Neural progenitor cell (in vitro differentiated cells): ENCODE measurements around the gene RPTN. TPM values are rescaled to one million over a fixed set of nuclear protein-coding genes. Genes with fewer than 3 reads are reported as not detected.
A peak's percentile ranks its signal among the peaks of the same experiment; 100 is the strongest.

Experiments used
- DNase-seq: peaks from one replicate; pipeline ENCODE4 v3.0.0-alpha.2; 2016; ENCODE audit warnings: low spot score
- H2AFZ ChIP-seq: fragments of 200-600 bp; sonication (generic); replicated peaks from 2 replicates; pipeline ENCODE4 v1.6.1; 2016; ENCODE audit warnings: antibody characterized with exemption
- H3F3A ChIP-seq: fragments of 200-600 bp; sonication (generic); 2 replicates; pipeline ENCODE4 v1.6.1; 2016; ENCODE audit warnings: antibody characterized with exemption, low read depth
- H3K27ac ChIP-seq: fragments of 200-600 bp; sonication (generic); 2 replicates; pipeline ENCODE4 v1.5.1; 2016; ENCODE audit warnings: mild to moderate bottlenecking
- H3K27me3 ChIP-seq: fragments of 200-600 bp; sonication (generic); 2 replicates; pipeline ENCODE4 v1.6.1; 2016; ENCODE audit warnings: mild to moderate bottlenecking, moderate library complexity
- H3K36me3 ChIP-seq: fragments of 200-600 bp; sonication (generic); 2 replicates; pipeline ENCODE4 v1.5.1; 2016
- H3K4me1 ChIP-seq: fragments of 200-600 bp; sonication (generic); 2 replicates; pipeline ENCODE4 v1.6.1; 2016; ENCODE audit warnings: mixed run types
- H3K4me2 ChIP-seq: fragments of 200-600 bp; sonication (generic); 2 replicates; pipeline ENCODE4 v1.6.1; 2016
- H3K4me3 ChIP-seq: fragments of 200-600 bp; sonication (generic); 2 replicates; pipeline ENCODE4 v1.5.1; 2016
- H3K79me2 ChIP-seq: fragments of 200-600 bp; sonication (generic); 2 replicates; pipeline ENCODE4 v1.6.1; 2016; ENCODE audit warnings: low read depth
- H3K9ac ChIP-seq: fragments of 200-600 bp; sonication (generic); 2 replicates; pipeline ENCODE4 v1.6.1; 2016
- H3K9me3 ChIP-seq: fragments of 200-600 bp; sonication (generic); 2 replicates; pipeline ENCODE4 v1.5.1; 2016; ENCODE audit warnings: low read depth
- H4K20me1 ChIP-seq: fragments of 200-600 bp; sonication (generic); 2 replicates; pipeline ENCODE4 v1.6.1; 2016; ENCODE audit warnings: low read depth
- H3K27ac Mint-ChIP-seq: 3 replicates; pipeline ENCODE4 v1.8.0; 2021; ENCODE audit warnings: mixed read lengths
- H3K27me3 Mint-ChIP-seq: 2 replicates; pipeline ENCODE4 v1.8.0; 2022; ENCODE audit warnings: low read depth, mild to moderate bottlenecking, inconsistent platforms, moderate library complexity, mixed read lengths; ENCODE audit not compliant: insufficient read depth
- H3K36me3 Mint-ChIP-seq: 3 replicates; pipeline ENCODE4 v1.8.0; 2021; ENCODE audit warnings: mixed read lengths
- H3K4me1 Mint-ChIP-seq: 3 replicates; pipeline ENCODE4 v1.8.0; 2021; ENCODE audit warnings: mixed read lengths
- H3K4me3 Mint-ChIP-seq: 3 replicates; pipeline ENCODE4 v1.8.0; 2021; ENCODE audit warnings: mild to moderate bottlenecking, moderate library complexity, mixed read lengths
- H3K9me3 Mint-ChIP-seq: 3 replicates; pipeline ENCODE4 v1.8.0; 2020; ENCODE audit warnings: mixed read lengths
- EZH2 ChIP-seq: fragments of 200-600 bp; sonication (generic); IDR thresholded peaks from 2 replicates; pipeline ENCODE4 v1.6.1; 2017; ENCODE audit warnings: antibody characterized with exemption, mild to moderate bottlenecking, moderate library complexity
- EZH2phosphoT487 ChIP-seq: fragments of 200-600 bp; sonication (generic); IDR thresholded peaks from 2 replicates; pipeline ENCODE4 v1.6.1; 2017; ENCODE audit warnings: antibody characterized with exemption
- total RNA-seq: library from RNA; depleted of rRNA; stranded (reverse); fragments of >200 nt; gene quantifications from 2 replicates; pipeline ENCODE4 v1.2.3, GENCODE V29; 2015; ENCODE audit warnings: low replicate concordance
- TF ChIP-seq, protein P1 (sequence below): fragments of 200-600 bp; sonication (generic); IDR thresholded peaks from 2 replicates; pipeline ENCODE4 v1.5.1; 2017; ENCODE audit warnings: antibody characterized with exemption, mild to moderate bottlenecking

RPTN gene
- total RNA-seq, 1 donor from 2014 or later, result not detected

- no peak overlapping the region for H3K4me2 ChIP-seq
- no peak overlapping the region for H3K4me3 ChIP-seq
- peaks cover 2% of the 10 kb centered on the region for H3K9me3 Mint-ChIP-seq
- H3K9me3 ChIP-seq, result no peaks in the 10 kb centered on the region
- H3K27ac Mint-ChIP-seq, result no peak overlapping the region
- no peak overlapping the region for H3K9ac ChIP-seq
- no peaks in the 10 kb centered on the region for H4K20me1 ChIP-seq
- H3K4me1 Mint-ChIP-seq, result no peaks in the 10 kb centered on the region
- TF ChIP-seq EZH2 (peak; percentile 80), EZH2phosphoT487 (peak; percentile 72)
- TF ChIP-seq, protein P1, sequence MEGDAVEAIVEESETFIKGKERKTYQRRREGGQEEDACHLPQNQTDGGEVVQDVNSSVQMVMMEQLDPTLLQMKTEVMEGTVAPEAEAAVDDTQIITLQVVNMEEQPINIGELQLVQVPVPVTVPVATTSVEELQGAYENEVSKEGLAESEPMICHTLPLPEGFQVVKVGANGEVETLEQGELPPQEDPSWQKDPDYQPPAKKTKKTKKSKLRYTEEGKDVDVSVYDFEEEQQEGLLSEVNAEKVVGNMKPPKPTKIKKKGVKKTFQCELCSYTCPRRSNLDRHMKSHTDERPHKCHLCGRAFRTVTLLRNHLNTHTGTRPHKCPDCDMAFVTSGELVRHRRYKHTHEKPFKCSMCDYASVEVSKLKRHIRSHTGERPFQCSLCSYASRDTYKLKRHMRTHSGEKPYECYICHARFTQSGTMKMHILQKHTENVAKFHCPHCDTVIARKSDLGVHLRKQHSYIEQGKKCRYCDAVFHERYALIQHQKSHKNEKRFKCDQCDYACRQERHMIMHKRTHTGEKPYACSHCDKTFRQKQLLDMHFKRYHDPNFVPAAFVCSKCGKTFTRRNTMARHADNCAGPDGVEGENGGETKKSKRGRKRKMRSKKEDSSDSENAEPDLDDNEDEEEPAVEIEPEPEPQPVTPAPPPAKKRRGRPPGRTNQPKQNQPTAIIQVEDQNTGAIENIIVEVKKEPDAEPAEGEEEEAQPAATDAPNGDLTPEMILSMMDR, result no peak
- no peaks in the 10 kb centered on the region for H3K4me1 ChIP-seq
- H3K4me3 Mint-ChIP-seq, result no peak overlapping the region
- H3K27ac ChIP-seq, result no peak overlapping the region
- peaks cover 14% of the 10 kb centered on the region for H3F3A ChIP-seq
- no peaks in the 10 kb centered on the region for H3K36me3 Mint-ChIP-seq
- H3K79me2 ChIP-seq, result no peaks in the 10 kb centered on the region
- no peaks in the 10 kb centered on the region for H3K36me3 ChIP-seq
- H3K27me3 Mint-ChIP-seq, result peaks cover 5% of the 10 kb centered on the region
- peak; percentile 4 for DNase-seq
- H2AFZ ChIP-seq, result no peak overlapping the region
- H3K27me3 ChIP-seq, result peaks cover 94% of the 10 kb centered on the region
Observed at GRCh38 chr1:152107984-152108881, 50.8 kb downstream of the RPTN start.

DNA sequence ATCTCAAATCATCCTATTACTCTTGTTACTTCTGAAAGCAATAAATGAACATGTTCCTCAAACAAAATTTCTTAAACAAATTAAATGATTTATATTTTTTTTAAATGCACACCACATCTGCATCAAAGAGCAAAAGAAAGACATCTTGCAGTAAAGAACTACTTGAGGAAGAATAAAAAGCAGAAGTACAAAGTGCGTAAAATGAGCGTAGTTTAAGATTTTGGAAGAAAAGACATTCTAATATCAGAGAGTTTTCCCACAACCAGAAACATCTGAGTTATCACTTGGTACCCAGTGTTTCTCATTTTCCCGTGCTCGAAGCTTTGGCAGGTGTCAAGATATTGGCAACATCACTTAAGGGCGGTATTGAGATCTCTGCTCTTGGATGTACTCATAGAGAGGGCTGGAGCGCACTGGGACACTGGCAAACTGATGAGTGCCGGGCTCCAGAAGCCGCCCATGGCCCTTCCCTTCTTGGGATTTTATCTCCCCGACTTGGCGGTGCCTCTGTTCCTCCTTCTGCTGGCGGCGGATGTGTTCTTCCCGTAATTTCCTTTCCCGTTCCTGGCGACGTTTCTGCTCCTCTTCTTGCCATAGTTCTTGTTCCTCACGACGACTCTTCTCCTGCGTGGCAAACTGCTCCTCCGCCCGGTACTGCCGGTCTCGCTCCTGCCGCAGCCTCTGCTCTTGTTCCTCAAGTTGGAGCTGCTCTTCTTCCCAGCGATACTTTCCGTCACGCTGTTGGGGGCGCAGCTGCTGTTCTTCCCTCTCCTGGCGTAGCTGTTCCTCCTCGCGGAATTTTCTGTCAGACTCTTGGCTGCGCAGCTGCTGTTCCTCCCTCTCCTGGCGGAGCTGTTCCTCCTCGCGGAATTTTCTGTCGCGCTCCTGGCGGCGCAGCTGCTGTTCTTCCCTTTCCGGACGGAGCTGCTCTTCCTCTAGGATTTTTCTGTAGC is 51.7 kb downstream of the RPTN start:
- no peak for TF ChIP-seq EZH2
- TF ChIP-seq, protein P1, result no peak
- TF ChIP-seq EZH2phosphoT487, result no peak
- H2AFZ ChIP-seq, result no peak overlapping the region

GRCh38 chr1:152104854-152105253 is 54.2 kb downstream of the RPTN start:
- peaks cover 2% of the 10 kb centered on the region for H3K9me3 Mint-ChIP-seq
- H2AFZ ChIP-seq, result no peak overlapping the region
- H4K20me1 ChIP-seq, result no peaks in the 10 kb centered on the region
- no peak overlapping the region for H3K4me2 ChIP-seq
- no peak overlapping the region for H3K27ac ChIP-seq
- H3K9me3 ChIP-seq, result no peaks in the 10 kb centered on the region
- no peak for DNase-seq
- no peak overlapping the region for H3K27ac Mint-ChIP-seq
- peaks cover 5% of the 10 kb centered on the region for H3K27me3 Mint-ChIP-seq
- no peaks in the 10 kb centered on the region for H3K79me2 ChIP-seq
- no peaks in the 10 kb centered on the region for H3K36me3 ChIP-seq
- H3K4me3 Mint-ChIP-seq, result no peak overlapping the region
- H3K4me3 ChIP-seq, result no peak overlapping the region
- H3K9ac ChIP-seq, result no peak overlapping the region
- no peaks in the 10 kb centered on the region for H3K36me3 Mint-ChIP-seq
- H3F3A ChIP-seq, result no peaks in the 10 kb centered on the region
- H3K4me1 ChIP-seq, result no peaks in the 10 kb centered on the region
- TF ChIP-seq, protein P1, result no peak
- TF ChIP-seq EZH2 (no peak), EZH2phosphoT487 (no peak)
- H3K27me3 ChIP-seq, result peaks cover 60% of the 10 kb centered on the region
- no peaks in the 10 kb centered on the region for H3K4me1 Mint-ChIP-seq

More for the DNA sequence above, 51.7 kb downstream of the RPTN start:
- H3K27ac Mint-ChIP-seq, result no peak overlapping the region
- H3K36me3 Mint-ChIP-seq, result no peaks in the 10 kb centered on the region
- no peaks in the 10 kb centered on the region for H3K9me3 ChIP-seq
- no peak for DNase-seq
- H3K27me3 ChIP-seq, result peaks cover 84% of the 10 kb centered on the region
- no peaks in the 10 kb centered on the region for H4K20me1 ChIP-seq
- H3K4me1 ChIP-seq, result no peaks in the 10 kb centered on the region
- peaks cover 11% of the 10 kb centered on the region for H3F3A ChIP-seq
- H3K27ac ChIP-seq, result no peak overlapping the region
- H3K4me3 Mint-ChIP-seq, result no peak overlapping the region
- no peaks in the 10 kb centered on the region for H3K36me3 ChIP-seq
- H3K27me3 Mint-ChIP-seq, result peaks cover 5% of the 10 kb centered on the region
- no peak overlapping the region for H3K4me2 ChIP-seq
- no peaks in the 10 kb centered on the region for H3K4me1 Mint-ChIP-seq
- H3K79me2 ChIP-seq, result no peaks in the 10 kb centered on the region
- H3K9me3 Mint-ChIP-seq, result peaks cover 2% of the 10 kb centered on the region
- H3K4me3 ChIP-seq, result no peak overlapping the region
- H3K9ac ChIP-seq, result no peak overlapping the region

Other genes starting within 250 kb of the RPTN start
- 12.4 and 14.1 TPM in 2 replicates for gene THEM4, start 249.7 kb downstream of the RPTN start, total RNA-seq
- 0.54 and 1.1 TPM in 2 replicates for gene S100A10, start 165.4 kb downstream of the RPTN start, total RNA-seq
- gene S100A11, start 122.2 kb downstream of the RPTN start, total RNA-seq, result 4.4 and 5.4 TPM in 2 replicates
- not detected in 2 replicates for gene TCHHL1, start 70.2 kb downstream of the RPTN start, total RNA-seq
- gene TCHH, start 43.8 kb downstream of the RPTN start, total RNA-seq, result 0.03 and 0.07 TPM in 2 replicates
- not detected in 2 replicates for gene HRNR, start 65.0 kb upstream of the RPTN start, total RNA-seq
- not detected in 2 replicates for gene FLG, start 166.0 kb upstream of the RPTN start, total RNA-seq
- not detected in 2 replicates for gene FLG2, start 200.8 kb upstream of the RPTN start, total RNA-seq